HPDE6-E6E7 (cell line): ENCODE measurements around the gene UBXN4.
A peak's percentile ranks its signal among the peaks of the same experiment; 100 is the strongest.
"Not testable (repeated sequence)": the region's sequence is repeated elsewhere in the genome, so short reads cannot be mapped to it uniquely, and the experiment has no call there.

Experiments used
- DNase-seq: peaks from one replicate; pipeline ENCODE4 v3.0.0; 2011; ENCODE audit warnings: missing footprints; ENCODE audit errors: extremely low spot score

UBXN4 gene

GRCh38 chr2:135803278-135803677 is 61.6 kb downstream of the UBXN4 start:
- DNase-seq = no peak

GRCh38 chr2:135807874-135808273 is 66.2 kb downstream of the UBXN4 start:
- not testable (repeated sequence) for DNase-seq

GRCh38 chr2:135812907-135813511 is 71.4 kb downstream of the UBXN4 start:
- no peak for DNase-seq

GRCh38 chr2:135815269-135815668 is 73.6 kb downstream of the UBXN4 start:
- DNase-seq = no peak

- no peak for DNase-seq
These were observed 75.8 kb downstream of the UBXN4 start for GRCh38 chr2:135817466-135817865.

GRCh38 chr2:135817951-135818350 is 76.3 kb downstream of the UBXN4 start:
- DNase-seq = no peak

- peak; percentile 11 for DNase-seq
These were observed 77.4 kb downstream of the UBXN4 start for GRCh38 chr2:135818937-135819610.

- DNase-seq = no peak
These were observed 78.5 kb downstream of the UBXN4 start for GRCh38 chr2:135820003-135820618.

GRCh38 chr2:135821190-135821589 is 79.5 kb downstream of the UBXN4 start:
- DNase-seq = no peak

GRCh38 chr2:135822855-135823254 is 81.2 kb downstream of the UBXN4 start:
- no peak for DNase-seq

GRCh38 chr2:135825131-135825530 is 83.5 kb downstream of the UBXN4 start:
- DNase-seq = no peak

- DNase-seq = no peak
These were observed 84.0 kb downstream of the UBXN4 start for GRCh38 chr2:135825550-135826176.

GRCh38 chr2:135826544-135826943 is 84.9 kb downstream of the UBXN4 start:
- no peak for DNase-seq

GRCh38 chr2:135829378-135830135 is 87.9 kb downstream of the UBXN4 start:
- no peak for DNase-seq

GRCh38 chr2:135831180-135831812 is 89.6 kb downstream of the UBXN4 start:
- DNase-seq = no peak

GRCh38 chr2:135832891-135833290 is 91.2 kb downstream of the UBXN4 start:
- no peak for DNase-seq
